Neuronal stem cell (in vitro differentiated cells): Measurements from ENCODE around the gene THADA.

Experiments
- DNase-seq: peaks from one replicate; pipeline ENCODE4 v3.0.0-alpha.2; 2013; ENCODE audit warnings: low spot score
- H2AFZ ChIP-seq: one replicate; pipeline ENCODE4 v1.6.1; 2013; ENCODE audit warnings: mild to moderate bottlenecking, low read length, inconsistent platforms
- H2AK5ac ChIP-seq: 2 replicates; pipeline ENCODE4 v1.6.1; 2013; ENCODE audit warnings: low read depth, mild to moderate bottlenecking, inconsistent platforms, low read length, moderate library complexity, mixed read lengths
- H2BK120ac ChIP-seq: 2 replicates; pipeline ENCODE4 v1.6.1; 2013; ENCODE audit warnings: low read depth, mild to moderate bottlenecking, inconsistent platforms, low read length, moderate library complexity, mixed read lengths
- H2BK12ac ChIP-seq: one replicate; pipeline ENCODE4 v1.6.1; 2013; ENCODE audit warnings: low read length, inconsistent platforms
- H2BK15ac ChIP-seq: 2 replicates; pipeline ENCODE4 v1.6.1; 2013; ENCODE audit warnings: mild to moderate bottlenecking, low read length, inconsistent platforms, mixed read lengths
- H2BK5ac ChIP-seq: one replicate; pipeline ENCODE4 v1.6.1; 2013; ENCODE audit warnings: inconsistent platforms, mild to moderate bottlenecking, low read length, moderate library complexity
- H3K14ac ChIP-seq: one replicate; pipeline ENCODE4 v1.6.1; 2013; ENCODE audit warnings: low read length, inconsistent platforms
- H3K18ac ChIP-seq: 2 replicates; pipeline ENCODE4 v1.6.1; 2013; ENCODE audit warnings: low read length, inconsistent platforms
- H3K23ac ChIP-seq: 2 replicates; pipeline ENCODE4 v1.6.1; 2013; ENCODE audit warnings: low read depth, mild to moderate bottlenecking, mixed read lengths, low read length, inconsistent platforms; ENCODE audit not compliant: poor library complexity
- H3K27ac ChIP-seq: replicated peaks from 3 replicates; pipeline ENCODE4 v1.5.1; 2013; ENCODE audit warnings: low read length, inconsistent platforms
- H3K27me3 ChIP-seq, 3 experiments: 2 replicates each; pipeline ENCODE4 v1.6.1; 2013; ENCODE audit warnings: low read length in 3 of 3, mild to moderate bottlenecking in 2 of 3, inconsistent platforms in 1 of 3, low read depth in 1 of 3, mixed read lengths in 1 of 3, moderate library complexity in 1 of 3; ENCODE audit not compliant: control insufficient read depth in 3 of 3, insufficient read depth in 3 of 3
- H3K36me3 ChIP-seq, 2 donors: replicated peaks in 1 of 2; 2 replicates each; pipeline ENCODE4 v1.6.1; 2013; ENCODE audit warnings: low read length in 2 of 2; ENCODE audit not compliant: control insufficient read depth in 2 of 2, insufficient read depth in 2 of 2
- H3K4ac ChIP-seq: 2 replicates; pipeline ENCODE4 v1.6.1; 2013; ENCODE audit warnings: inconsistent platforms, mild to moderate bottlenecking, low read length, moderate library complexity
- H3K4me1 ChIP-seq, 2 donors: 1 replicate in 1 of 2; 2 replicates in 1 of 2; pipeline ENCODE4 v1.6.1; 2013; ENCODE audit warnings: low read length in 2 of 2, low read depth in 1 of 2; ENCODE audit not compliant: control insufficient read depth in 2 of 2, insufficient read depth in 1 of 2
- H3K4me2 ChIP-seq: one replicate; pipeline ENCODE4 v1.6.1; 2013; ENCODE audit warnings: mild to moderate bottlenecking, low read length, inconsistent platforms; ENCODE audit not compliant: insufficient read depth, poor library complexity, severe bottlenecking
- H3K4me3 ChIP-seq, 2 donors: 2 replicates each; pipeline ENCODE4 v1.5.1; 2013; ENCODE audit warnings: low read length in 2 of 2, mild to moderate bottlenecking in 2 of 2, inconsistent platforms in 1 of 2, moderate library complexity in 1 of 2
- H3K79me1 ChIP-seq: one replicate; pipeline ENCODE4 v1.6.1; 2013; ENCODE audit warnings: low read depth, mild to moderate bottlenecking, inconsistent platforms, low read length, moderate library complexity
- H3K9ac ChIP-seq: one replicate; pipeline ENCODE4 v1.6.1; 2013; ENCODE audit warnings: mild to moderate bottlenecking, low read depth, low read length, inconsistent platforms; ENCODE audit not compliant: poor library complexity
- H3K9me3 ChIP-seq, 2 donors: replicated peaks in 1 of 2; 2 replicates each; pipeline versions ENCODE3 to v1.6.1; 2013; ENCODE audit warnings: low read length in 2 of 2, mild to moderate bottlenecking in 2 of 2, inconsistent platforms in 1 of 2, low read depth in 1 of 2, mixed read lengths in 1 of 2, moderate library complexity in 1 of 2; ENCODE audit not compliant: control insufficient read depth in 2 of 2, insufficient read depth in 1 of 2
- H4K8ac ChIP-seq: one replicate; pipeline ENCODE4 v1.6.1; 2013; ENCODE audit warnings: low read depth, mild to moderate bottlenecking, inconsistent platforms, low read length, moderate library complexity
- H4K91ac ChIP-seq: one replicate; pipeline ENCODE4 v1.6.1; 2013; ENCODE audit warnings: low read length, low read depth, mild to moderate bottlenecking, inconsistent platforms; ENCODE audit not compliant: poor library complexity
- WGBS, 2 donors: extraction: QIAGEN DNeasy Blood & Tissue Kit; methylation state at CpG; one replicate each; pipeline ENCODE4 v1.1.7; 2013; ENCODE audit warnings: missing lambda C conversion rate in 2 of 2, mixed read lengths in 1 of 2; ENCODE audit not compliant: insufficient read length in 2 of 2, insufficient replicate concordance in 1 of 2; ENCODE audit errors: extremely low coverage in 2 of 2; 5-methylcytosine and 5-hydroxymethylcytosine counted together

Gene THADA

DNA sequence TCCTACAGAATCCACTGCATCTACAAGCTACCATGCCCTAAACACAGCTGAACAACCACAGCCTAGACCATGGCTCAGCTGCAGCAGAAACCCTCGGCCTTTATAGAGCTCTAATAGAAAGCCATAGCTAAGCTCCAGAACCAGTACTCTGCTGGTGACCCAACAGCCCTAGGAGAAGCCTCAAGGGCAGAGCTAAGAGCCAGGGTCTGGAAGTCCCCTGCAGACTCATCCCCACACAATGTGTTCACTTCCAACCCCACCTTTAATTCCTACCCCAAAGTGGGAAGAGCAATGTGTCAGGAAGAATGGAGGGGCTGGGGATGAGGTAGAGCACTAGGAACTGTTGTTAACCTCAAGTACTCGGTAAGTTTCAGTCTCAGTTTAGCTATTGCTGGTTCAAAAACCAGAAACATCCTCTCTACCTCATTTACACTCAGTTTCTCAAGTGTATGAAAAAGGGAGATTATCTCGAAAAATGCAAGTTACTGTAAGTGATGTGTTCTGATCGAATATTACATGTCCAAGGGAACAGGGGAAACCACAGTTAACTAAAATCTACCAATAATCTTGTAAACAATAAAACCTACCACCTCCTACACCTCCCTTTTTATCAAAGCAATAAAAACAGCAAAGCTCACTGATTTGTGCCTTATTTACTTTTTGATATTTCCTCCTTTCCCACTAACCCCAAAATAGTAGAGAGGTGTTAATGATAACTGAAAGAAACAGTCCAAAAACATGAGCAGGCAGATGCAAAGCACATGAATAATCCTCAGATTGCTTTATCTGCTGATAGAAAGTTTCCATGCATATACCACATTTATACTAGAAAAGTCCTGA is 36.2 kb downstream of the THADA start:
- H3K27me3 ChIP-seq = peaks cover 0 to 2% (median 0%) of the 10 kb centered on the region in 3 experiments
- H3K9me3 ChIP-seq = no peaks in the 10 kb centered on the region
- H2AK5ac ChIP-seq = no peak overlapping the region
- H4K8ac ChIP-seq = no peak overlapping the region
- no CpG with 5 or more reads among the region's 4 CpGs for WGBS, 2 donors
- no peak overlapping the region for H3K18ac ChIP-seq
- no peak overlapping the region for H3K27ac ChIP-seq
- no peak overlapping the region for H2BK15ac ChIP-seq
- no peak overlapping the region for H3K4me3 ChIP-seq
- peak overlapping the region; percentile 34 for H3K9ac ChIP-seq
- H3K4ac ChIP-seq = no peak overlapping the region
- no peak overlapping the region for H3K23ac ChIP-seq
- H2BK5ac ChIP-seq = no peak overlapping the region
- peaks cover 4 to 66% of the 10 kb centered on the region in 2 donors for H3K36me3 ChIP-seq
- H4K91ac ChIP-seq = no peak overlapping the region
- H2BK120ac ChIP-seq = no peak overlapping the region
- no peaks in the 10 kb centered on the region for H3K79me1 ChIP-seq
- DNase-seq = no peak
- no peak overlapping the region for H2AFZ ChIP-seq
- no peaks in the 10 kb centered on the region for H3K4me1 ChIP-seq
- no peak overlapping the region for H2BK12ac ChIP-seq
- no peak overlapping the region for H3K4me2 ChIP-seq
- no peak overlapping the region for H3K14ac ChIP-seq

DNA sequence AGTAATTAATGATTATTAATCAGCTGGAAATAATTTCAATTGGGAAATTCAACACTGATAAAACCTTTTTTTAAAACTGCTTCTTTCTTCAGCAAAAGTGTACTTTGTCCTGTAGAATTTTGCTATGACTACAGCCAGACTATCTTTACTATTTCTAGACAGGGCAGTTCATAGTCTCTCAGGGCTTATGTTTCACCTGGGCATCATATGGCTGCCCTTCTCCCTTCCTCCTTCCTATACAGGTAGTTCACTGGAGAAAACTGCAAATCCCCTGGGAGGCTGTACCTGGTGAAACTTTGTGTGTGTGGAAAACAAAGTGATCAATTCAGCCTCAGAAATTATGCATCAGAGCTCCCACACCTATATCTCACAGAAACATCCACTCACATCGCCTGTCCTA is 38.6 kb downstream of the THADA start:
- no peak overlapping the region for H3K14ac ChIP-seq
- no peaks in the 10 kb centered on the region for H3K9me3 ChIP-seq
- H3K4me2 ChIP-seq = no peak overlapping the region
- H3K18ac ChIP-seq = no peak overlapping the region
- no peak overlapping the region for H2BK12ac ChIP-seq
- H2BK5ac ChIP-seq = no peak overlapping the region
- H2AFZ ChIP-seq = no peak overlapping the region
- no peak overlapping the region for H3K4ac ChIP-seq
- no CpG with 5 or more reads among the region's 1 CpG for WGBS, 2 donors
- no peak overlapping the region for H2BK15ac ChIP-seq
- no peak overlapping the region for H4K91ac ChIP-seq
- H2AK5ac ChIP-seq = no peak overlapping the region
- H3K36me3 ChIP-seq = peaks cover 4 to 69% of the 10 kb centered on the region in 2 donors
- no peak overlapping the region for H3K27ac ChIP-seq
- no peak overlapping the region for H3K4me3 ChIP-seq
- H3K4me1 ChIP-seq = peaks cover 0 to 4% of the 10 kb centered on the region in 2 donors
- H3K9ac ChIP-seq = no peak overlapping the region
- H3K79me1 ChIP-seq = no peaks in the 10 kb centered on the region
- DNase-seq = no peak
- H4K8ac ChIP-seq = no peak overlapping the region
- peaks cover 0 to 2% (median 0%) of the 10 kb centered on the region in 3 experiments for H3K27me3 ChIP-seq
- no peak overlapping the region for H3K23ac ChIP-seq
- no peak overlapping the region for H2BK120ac ChIP-seq

DNA sequence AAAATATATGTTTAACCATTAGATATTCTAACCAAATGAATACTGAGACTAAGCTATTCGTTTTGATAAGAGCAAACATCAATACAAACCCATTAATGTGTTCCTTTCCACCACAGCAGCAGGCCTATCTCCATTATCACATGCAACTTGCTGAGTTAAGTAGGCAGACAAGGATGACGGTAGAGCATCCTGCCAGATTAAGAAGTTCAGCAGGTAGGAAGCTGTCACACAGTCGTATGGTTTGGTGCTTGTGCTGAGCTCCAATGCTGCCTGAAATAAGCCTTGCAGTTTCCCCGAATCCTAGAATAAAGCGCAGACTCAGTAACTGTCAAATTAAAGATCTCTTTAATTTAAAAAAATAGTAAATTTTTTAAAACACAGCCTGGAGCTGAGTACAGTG is 39.6 kb downstream of the THADA start:
- WGBS, 2 donors = no CpG with 5 or more reads among the region's 5 CpGs
- H3K9ac ChIP-seq = no peak overlapping the region
- no peak overlapping the region for H3K4ac ChIP-seq
- no peak overlapping the region for H2BK12ac ChIP-seq
- H2AK5ac ChIP-seq = no peak overlapping the region
- H3K27ac ChIP-seq = no peak overlapping the region
- H3K27me3 ChIP-seq = peaks cover 0 to 2% (median 0%) of the 10 kb centered on the region in 3 experiments
- H3K4me3 ChIP-seq = no peak overlapping the region
- H2BK15ac ChIP-seq = no peak overlapping the region
- H3K79me1 ChIP-seq = no peaks in the 10 kb centered on the region
- no peak overlapping the region for H4K8ac ChIP-seq
- no peak for DNase-seq
- H3K4me2 ChIP-seq = no peak overlapping the region
- no peak overlapping the region for H2BK5ac ChIP-seq
- no peak overlapping the region for H2BK120ac ChIP-seq
- H3K4me1 ChIP-seq = peaks cover 0 to 4% of the 10 kb centered on the region in 2 donors
- H3K9me3 ChIP-seq = no peaks in the 10 kb centered on the region
- H3K36me3 ChIP-seq = peaks cover 5 to 70% of the 10 kb centered on the region in 2 donors
- H2AFZ ChIP-seq = no peak overlapping the region
- H3K14ac ChIP-seq = no peak overlapping the region
- H4K91ac ChIP-seq = no peak overlapping the region
- no peak overlapping the region for H3K18ac ChIP-seq
- H3K23ac ChIP-seq = no peak overlapping the region

DNA sequence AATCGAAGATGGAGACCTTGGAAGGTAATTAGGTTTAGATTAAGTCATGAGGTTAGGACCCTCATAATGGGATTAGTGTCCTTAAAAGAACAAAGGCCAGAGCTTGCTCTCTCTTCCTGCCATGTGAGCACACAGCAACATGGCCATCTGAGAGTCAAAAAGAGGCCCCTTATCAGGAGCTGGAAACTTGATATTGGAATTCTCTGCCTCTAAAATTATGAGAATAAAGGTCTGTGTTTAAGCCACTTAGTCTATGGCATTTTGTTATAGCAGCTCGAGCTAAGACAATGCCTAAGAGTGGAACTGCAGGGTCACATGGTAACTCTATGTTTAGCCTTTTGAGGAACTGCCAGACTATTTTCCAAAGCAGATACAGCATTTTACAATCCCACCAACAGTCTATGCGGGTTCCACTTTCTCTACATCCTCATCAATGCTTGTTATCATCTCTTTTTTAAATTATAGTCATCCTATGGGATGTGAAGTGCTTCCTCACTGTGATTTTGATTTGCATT is 42.4 kb downstream of the THADA start:
- H3K4me3 ChIP-seq = no peak overlapping the region
- no peak overlapping the region for H3K4ac ChIP-seq
- no peak overlapping the region for H2BK5ac ChIP-seq
- H3K4me2 ChIP-seq = no peak overlapping the region
- no peak overlapping the region for H3K23ac ChIP-seq
- WGBS, 2 donors = no CpG with 5 or more reads among the region's 3 CpGs
- H3K4me1 ChIP-seq = peaks cover 0 to 4% of the 10 kb centered on the region in 2 donors
- no peak for DNase-seq
- H2BK120ac ChIP-seq = no peak overlapping the region
- no peak overlapping the region for H2AFZ ChIP-seq
- no peak overlapping the region for H3K9ac ChIP-seq
- peaks cover 7 to 83% of the 10 kb centered on the region in 2 donors for H3K36me3 ChIP-seq
- H3K27ac ChIP-seq = no peak overlapping the region
- H3K14ac ChIP-seq = no peak overlapping the region
- no peak overlapping the region for H2BK15ac ChIP-seq
- H4K8ac ChIP-seq = no peak overlapping the region
- no peaks in the 10 kb centered on the region for H3K79me1 ChIP-seq
- no peaks in the 10 kb centered on the region for H3K27me3 ChIP-seq
- no peak overlapping the region for H2BK12ac ChIP-seq
- no peak overlapping the region for H2AK5ac ChIP-seq
- no peak overlapping the region for H3K18ac ChIP-seq
- peaks cover 3 to 18% of the 10 kb centered on the region in 2 donors for H3K9me3 ChIP-seq
- H4K91ac ChIP-seq = no peak overlapping the region
